Astrocyte of the hippocampus (primary cell): ENCODE measurements around the gene SPATS2L.
A peak's percentile ranks its signal among the peaks of the same experiment; 100 is the strongest.

Source experiments
- DNase-seq: peaks from one replicate; pipeline ENCODE4 v3.0.0; 2011; ENCODE audit warnings: low read depth, low spot score

The SPATS2L gene

DNA sequence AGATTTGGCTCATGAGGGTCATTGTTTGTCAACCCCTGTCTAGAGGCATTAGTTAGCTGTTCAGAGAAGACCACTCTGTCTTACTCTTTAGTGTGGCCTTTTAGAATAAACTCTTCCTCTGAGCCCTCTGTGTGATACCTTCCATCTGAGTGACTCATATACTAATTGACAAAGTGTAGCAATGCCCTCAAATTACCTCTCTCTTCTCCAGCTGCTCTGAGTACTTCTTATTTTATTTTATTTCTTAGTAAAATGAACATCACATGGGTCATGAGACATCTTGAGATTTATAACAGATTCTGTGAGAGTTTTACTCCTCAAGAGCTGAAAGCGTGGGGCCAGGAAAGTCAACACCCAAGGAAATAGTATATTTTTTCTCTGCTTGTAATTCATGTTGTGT, 136.0 kb downstream of the SPATS2L start:
- DNase-seq: peak; percentile 58

DNA sequence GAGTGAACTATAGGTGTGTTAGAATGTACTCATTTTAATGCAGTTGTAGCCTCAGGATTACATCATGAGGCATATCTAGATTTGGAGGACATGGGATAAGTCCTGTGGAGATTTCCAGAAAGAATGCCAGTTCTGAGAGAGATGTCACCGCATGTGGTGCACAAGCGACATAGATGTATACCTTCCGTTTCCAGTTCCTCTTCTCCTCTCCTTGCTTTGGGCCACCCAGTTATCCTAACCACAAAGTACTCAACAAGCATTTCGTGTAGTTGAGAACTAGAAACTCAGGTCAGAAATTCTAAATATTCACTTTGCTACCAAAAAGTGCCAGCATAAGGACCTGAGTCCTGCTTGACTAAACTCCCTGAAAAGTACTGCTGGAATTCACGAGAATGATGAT, 136.9 kb downstream of the SPATS2L start:
- no peak for DNase-seq

DNA sequence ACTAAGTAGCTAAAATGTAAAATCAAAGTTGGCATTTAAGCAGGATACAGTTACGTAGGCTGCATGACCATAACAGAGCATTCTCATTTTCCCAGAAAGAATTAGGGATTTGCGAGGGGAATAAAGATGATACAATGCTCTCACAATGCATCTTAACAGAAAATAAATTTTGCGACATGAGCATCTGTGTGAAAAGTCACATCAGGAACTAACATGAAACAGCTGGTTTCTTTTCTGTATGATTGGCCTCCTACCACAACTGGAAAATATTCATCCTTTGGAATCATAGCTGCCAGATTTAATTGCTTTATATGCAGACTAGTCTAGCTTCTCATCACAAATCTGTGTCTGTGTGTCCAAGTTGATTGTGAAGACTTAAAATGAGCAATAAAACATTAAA, 137.4 kb downstream of the SPATS2L start:
- no peak for DNase-seq

DNA sequence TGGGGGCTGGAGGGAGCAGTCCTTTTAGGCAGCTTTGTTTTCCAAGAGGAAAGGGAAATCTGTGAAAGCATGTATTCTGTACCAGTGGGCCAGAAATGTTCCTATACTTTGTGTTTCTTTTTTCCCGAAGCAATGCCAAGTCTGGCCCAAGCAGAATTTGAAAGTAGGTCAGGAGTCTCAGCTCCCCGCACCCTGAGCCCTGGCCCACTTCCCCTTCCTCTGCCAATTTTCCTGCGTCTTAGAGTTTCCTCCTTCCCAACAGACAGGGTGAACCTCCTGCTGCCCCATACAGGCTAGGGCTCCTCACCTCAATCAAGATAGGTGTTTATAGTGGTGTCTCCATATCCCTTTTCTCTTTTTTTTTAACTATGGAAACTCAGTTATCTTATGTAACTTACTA, 138.0 kb downstream of the SPATS2L start:
- no peak for DNase-seq

DNA sequence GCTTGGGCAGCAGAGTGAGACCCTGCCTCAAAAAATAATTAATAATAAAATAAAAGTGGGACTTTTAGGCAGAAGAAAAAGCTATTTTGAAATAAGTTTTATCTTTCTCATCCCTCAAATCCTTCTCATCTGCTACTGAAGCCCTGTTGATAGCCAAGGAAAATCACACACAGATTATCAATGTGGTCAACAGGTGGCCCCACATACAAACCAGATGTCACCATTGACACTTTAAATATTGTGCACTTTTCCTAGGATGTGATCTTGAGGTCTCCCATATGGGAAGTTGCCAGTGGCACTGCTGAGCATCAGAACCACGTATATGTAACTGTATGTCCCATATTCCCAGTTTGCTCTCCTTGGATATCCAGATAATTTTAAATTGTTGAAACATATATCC, 138.8 kb downstream of the SPATS2L start:
- no peak for DNase-seq

DNA sequence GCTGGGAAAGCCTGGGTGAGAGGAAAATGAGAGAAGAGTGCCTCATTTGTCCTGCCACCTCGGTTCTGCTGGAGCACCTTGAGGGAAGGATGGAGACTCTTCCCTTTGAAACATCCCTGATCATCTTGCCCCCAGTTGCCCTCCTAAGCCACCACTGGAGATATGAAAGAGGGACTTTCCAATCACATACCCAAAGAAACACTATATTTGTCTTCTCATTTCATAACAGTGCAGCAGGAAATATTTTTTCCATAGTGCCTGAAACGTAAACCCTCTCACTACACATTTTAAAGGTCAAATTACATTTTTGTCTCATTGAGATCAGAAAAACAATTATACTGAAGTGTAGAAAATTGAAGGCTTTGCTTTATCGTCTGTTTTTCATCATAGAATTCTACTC, 140.1 kb downstream of the SPATS2L start:
- DNase-seq: no peak

DNA sequence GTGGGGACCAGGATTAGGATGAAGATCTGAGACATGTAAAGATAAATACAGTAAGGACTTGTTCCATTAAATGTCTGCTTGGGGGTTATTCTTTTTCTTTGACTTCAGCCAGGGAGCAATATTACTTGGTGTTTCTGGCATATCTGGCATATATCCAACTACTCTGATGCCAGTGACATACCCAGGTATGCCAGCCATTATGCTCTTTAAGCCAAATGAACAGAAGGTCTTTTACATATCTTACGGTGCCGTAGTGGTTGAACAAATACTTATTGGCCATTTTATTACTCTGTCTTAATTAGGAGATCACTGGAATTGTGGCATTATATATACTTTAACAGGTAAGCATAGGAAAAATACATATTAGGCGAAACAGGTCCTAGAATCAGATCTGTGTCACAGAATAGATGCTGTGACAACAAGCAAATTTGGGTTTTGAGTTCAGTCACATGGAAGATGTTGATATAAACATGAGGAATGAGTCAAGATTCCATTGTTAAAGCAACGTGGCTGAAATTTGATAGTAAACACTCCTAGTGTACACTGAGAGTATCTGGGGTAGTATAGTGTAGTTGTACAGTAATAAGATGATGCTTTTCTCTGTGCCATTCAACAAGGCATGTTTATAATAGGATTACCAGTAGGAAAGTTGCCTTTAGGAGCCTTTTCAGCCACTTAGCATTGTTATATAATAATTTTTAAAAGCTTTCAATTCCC, 140.8 kb downstream of the SPATS2L start:
- DNase-seq: peak; percentile 16

DNA sequence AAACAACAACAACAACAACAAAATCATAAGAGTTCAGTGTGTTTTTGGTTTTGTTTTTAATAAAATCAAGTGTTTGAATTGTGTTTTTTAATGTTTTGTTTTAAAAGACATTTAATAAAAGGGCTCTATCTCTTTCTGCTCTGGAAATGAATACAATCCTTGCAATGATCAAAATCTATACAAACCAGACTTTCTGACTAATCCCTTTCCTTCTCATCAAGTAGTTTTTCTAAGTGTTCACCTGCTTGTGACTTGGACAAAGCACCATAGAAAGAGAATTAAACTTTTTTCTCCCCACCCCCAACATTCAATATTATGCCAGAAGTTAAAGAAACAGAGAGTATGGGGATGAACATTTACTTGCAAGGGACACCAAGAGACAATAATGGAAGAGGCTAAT, 142.0 kb downstream of the SPATS2L start:
- no peak for DNase-seq

DNA sequence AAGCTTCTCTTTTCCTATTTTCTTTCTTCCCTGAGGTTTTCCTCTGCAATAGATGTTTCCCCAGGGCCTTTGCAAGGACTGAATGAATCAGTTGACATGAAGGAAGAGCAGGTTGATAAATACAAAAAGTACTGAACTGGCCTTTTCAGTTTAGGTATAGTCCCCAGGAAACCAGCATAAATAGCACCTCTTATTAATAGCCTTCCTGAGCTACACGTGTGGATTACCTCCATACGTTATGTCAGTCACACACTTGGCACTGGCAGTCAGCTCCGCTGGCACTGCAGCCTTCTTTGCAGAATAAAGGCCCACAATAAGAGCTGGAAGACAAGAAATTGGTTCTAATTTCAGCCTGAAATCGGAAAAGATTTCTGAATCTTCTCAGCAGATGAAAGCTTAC, 142.7 kb downstream of the SPATS2L start:
- DNase-seq: no peak

DNA sequence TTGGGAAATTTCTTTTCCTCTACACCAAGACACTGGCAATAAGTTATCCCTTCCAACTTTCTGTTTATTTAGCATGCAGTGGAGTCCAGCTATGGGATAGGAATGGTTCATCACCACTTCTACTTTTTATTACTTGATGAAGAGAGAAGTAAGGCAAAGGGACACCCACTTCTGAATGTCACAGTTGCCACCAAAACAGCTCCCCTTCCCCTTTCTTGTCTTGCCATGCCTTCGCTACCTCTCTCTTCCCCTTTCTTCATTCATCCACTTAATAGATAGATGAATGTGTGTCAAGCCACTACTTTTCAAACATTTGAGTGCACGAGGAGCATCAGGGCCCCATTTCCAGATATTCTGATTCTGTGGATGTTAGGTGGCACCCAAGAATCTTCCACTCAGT, 143.8 kb downstream of the SPATS2L start:
- DNase-seq: no peak

DNA sequence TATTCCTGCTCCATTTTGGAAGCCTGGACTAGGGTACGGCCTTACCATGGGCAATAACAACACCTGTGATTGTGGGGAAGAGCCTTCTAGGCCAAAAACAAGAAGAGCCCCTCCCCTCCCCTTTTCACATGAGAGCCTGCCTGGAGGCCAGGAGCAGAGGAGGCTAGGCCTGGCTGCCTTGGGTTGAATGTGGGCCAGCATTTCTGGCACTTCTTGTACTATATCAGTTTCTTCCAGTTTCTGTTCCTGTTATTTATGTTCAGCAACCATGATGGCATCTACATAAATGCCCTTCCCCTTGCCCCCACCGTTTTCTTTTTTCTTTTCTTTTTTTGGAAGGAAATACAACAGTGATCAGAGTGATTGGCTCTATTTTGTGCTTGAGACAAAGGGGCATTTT, 145.0 kb downstream of the SPATS2L start:
- no peak for DNase-seq

DNA sequence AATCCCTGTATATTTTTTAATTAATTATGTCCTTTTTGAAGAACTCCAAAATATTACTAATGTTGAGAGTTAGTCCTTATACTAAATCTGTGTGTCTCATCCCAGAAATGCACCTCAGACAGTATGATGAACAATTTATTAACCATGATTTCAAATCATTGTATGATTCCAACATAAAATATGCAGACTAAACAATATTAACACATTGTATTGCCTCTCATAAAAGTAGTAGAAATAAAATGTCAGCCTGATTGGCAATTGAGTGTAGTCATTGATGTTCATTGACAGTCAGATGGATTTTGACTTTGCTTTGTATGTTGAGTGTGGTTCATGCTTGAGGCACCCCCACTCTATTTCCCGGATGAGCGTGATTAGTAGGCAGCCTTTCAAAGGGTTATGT, 145.9 kb downstream of the SPATS2L start:
- DNase-seq: no peak

DNA sequence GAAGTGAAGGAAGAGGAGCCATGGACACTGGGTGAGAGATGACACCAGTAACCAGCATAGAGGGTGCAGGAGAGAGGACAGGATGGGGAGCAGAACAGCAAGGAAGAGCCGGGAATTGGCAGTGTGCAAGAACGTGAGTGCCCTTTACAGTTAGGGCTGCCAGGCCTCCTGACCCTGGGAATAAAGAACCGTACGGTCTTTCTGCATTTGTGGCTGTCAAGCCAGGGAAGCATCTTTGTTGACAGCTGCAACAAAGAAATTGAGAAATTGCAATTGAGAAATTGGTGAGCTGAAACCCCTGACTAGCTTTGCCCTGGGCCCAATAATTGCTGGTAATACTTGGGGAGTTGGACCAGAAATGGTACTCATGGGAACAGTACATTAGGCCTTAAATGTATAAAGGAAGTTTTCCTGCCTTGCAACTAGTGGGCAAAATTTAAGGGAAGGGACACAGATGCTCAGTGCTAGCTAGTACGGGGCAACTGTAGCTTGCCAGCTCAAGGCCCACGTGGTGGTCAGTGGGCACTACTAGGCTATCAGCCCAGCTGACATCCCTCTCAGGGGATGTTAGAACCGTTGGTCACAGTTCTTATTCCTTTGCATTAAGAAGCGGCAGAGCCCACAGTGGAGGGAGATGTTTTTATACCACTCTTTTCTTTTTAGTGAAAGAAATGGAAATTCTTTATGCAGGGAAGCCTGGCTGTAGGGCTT, 146.8 kb downstream of the SPATS2L start:
- DNase-seq: no peak

DNA sequence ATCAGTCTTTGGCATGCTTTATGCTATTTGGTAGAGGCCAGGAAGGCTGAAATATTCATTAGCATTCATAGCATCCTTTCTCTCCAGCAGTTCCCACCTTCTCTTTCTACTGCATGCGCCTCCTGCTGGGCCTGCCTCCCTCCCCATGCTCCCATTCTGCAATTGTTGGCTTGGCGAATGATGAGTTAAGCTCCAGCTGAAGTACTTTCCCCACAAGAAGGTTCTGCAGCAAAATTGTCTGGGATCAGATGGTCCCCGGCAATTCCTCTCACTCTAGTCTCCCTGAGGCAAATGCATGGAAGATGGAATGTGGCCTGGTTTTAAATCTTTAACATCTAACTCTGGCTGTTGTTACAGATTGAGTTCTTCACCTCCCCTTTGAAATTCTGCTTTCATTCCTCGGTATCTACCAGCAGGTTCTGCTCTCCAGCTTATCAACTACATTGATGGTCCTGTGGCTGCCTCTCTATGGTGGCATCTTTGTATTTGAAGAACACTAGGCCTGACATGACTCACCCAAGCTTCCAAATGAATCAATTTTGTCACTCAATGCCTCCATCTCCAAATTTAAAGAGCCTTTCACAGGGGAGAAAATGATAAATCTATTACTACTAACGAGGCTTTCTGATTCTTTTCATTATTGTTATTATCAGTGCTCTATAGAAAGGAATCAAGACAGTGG, 147.5 kb downstream of the SPATS2L start:
- peak; percentile 56 for DNase-seq

DNA sequence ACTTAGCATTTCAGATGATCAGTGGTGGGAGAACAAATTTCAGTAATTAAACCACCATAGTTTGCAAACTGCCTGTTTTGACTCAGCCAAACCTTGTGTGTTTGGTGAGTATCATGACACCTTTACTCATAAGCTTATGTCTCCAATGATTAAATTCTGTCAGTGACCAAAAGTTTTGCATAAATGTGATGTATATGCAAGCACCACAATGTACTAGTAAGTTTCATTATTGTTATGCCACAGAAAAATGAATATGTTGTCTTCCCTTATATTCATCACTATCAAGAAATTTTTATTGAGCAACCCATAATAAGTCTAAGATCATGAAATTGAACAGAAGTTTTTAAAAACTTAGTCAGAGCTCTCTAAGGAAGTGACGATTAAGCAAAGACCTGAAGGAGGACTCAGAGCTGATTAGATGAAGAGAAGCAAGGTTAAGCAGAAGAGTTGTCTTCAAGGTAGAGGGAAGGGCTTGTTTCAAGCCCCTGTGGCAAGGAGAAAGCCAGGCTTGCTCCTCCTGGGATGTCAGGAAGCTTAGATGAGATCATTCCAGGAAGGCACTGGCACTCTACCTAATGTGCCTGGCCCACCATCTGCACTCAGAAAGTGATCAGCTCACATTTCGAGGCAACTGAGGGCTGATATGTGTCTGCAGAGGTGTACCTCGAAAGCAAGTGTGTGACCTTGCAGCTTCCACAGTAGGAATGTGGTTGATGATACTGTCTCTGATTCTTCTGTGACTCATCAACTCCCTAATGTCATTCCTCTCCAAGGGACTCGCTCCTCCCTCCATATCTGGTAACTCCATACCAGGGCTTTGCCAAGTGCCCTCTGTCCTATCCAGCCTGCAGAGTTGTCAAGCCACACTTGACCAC, 148.7 kb downstream of the SPATS2L start:
- no peak for DNase-seq

DNA sequence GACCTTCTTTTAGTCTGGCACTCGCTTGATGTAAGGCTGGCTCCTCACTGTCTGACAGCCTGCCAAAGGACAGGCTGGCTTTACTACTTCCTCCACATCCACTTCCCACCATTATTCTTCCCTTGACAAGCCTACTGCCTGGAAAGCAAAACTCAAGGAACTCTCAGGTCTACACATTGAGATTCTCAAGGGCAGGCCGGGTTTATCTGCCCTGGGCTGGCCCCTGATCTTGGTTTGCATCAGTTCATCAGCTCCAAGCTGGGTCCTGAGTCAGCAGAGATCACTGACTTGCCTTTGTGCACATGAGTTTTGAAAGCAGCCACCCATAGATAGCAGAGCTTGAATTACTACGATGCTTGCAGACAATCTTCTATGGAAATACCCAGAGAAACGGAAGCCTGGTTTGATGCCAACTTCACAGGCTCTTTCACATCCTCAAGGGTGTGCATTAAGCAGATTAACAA, 149.5 kb downstream of the SPATS2L start:
- no peak for DNase-seq

DNA sequence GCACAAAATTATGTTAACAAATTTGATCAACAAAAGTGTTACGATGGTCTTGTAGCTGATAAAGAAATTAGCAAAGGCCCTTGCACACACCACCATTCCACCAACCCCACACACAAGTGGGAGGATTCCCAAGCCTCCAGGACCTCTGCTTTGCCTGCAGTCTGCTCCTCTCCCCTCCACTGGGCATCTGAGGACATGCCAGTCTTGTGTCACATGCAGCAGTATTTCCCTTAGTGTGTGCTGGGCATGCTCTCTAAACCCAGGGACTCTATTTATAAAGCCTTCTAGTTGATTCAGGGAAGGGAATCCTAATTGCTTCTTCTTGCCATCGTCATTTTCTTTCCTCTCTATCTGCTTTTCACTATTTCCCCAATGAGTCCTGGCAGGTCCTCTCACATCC, 150.1 kb downstream of the SPATS2L start:
- no peak for DNase-seq

DNA sequence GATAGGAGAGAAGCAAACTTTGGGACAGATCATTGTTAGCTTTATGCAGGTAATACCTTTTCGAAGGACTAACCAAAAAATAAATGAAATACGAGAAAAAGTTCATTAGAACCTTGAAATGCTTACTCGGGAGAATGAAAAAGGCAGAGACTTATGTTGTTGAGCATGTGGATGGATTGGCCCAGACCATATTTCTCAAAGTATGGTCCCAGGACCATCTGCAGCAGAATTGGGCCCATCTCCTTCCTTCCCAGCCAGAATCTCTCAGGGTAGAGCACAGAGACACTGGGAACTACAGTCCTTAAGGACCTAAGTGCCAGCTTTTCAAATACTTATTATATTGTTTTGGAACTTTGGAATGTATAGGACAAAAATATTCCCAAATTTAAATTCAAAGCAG, 152.6 kb downstream of the SPATS2L start:
- no peak for DNase-seq

DNA sequence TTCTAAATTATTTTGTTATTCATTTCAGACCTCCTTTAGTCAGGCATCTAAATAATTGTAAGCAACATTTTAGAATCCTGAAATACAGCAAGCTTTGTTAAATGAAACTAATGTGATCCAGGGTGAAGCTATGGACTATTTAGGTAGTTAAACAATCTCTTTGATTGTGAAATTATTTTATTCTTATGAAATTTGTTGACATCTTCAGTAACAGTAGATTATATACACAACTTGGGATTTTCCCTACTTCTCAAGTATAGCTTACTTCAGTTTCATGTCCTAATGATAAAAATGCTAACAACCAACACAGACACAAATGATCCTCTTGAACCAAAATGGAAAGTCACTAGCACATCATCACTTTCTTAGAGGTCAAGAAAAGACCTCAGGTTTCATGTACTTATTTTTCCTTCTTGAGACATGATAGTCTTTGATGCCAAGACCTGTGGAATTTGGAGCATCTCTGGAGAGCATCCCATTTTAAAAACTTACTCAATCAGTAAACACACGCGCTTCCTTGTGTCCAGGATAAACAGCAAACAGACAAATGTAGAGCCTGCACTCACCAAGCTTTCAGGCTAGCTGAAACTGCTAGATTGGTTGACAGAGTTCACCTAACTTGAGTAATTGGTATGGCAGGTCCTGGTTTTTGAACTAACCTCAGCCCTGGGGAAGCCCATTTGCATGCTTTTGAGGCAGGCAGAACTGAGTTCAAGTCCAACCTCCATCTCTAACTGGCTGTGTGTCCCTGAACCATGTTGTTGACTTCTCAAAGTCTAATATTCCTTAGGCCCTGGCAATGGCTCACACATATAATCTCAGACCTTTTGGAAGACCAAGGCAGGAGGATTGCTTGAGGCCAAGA, 155.6 kb downstream of the SPATS2L start:
- DNase-seq: no peak

DNA sequence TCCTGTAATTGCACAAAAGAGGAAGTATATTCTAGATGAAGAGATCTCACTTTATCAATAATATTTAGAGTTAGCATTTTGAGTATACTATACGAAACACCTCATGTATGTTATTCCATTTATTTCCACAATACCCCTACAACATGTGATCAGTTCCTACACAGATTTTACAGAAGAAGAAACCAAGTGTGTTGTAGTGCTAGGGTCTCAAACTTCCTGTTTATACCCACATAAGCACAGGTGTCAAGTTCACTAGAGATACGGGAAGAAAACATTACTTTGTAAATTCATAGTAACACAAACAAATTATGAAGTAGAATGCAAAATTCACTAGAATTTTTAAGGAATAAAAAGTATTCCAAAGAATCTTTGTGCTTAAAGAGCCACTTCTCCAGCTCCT, 157.0 kb downstream of the SPATS2L start:
- no peak for DNase-seq
